ENCODE data around the gene TANC1.
A peak's percentile ranks its signal among the peaks of the same experiment; 100 is the strongest.

GRCh38 chr2:158996378-158996993, 28.0 kb downstream of the TANC1 start:
- TF ChIP-seq CTCF (conservative IDR thresholded peaks at IDR 0.05; ENCODE audit: low read depth in 2 of 2) (peak in 1 of 2 experiments; percentile 39; a peak in 2 of 4 replicates), POLR2AphosphoS5 (IDR thresholded peaks at IDR 0.05; ENCODE audit: low read depth) (no peak), EZH2 (IDR thresholded peaks at IDR 0.05; ENCODE audit: low read depth, unreplicated experiment) (no peak), JUNB (IDR thresholded peaks at IDR 0.05; ENCODE audit: unreplicated experiment) (no peak)
